Dermis microvascular lymphatic vessel endothelial cell (primary cell): ENCODE measurements around the gene MS4A5. TPM values are rescaled to one million over a fixed set of nuclear protein-coding genes. Genes with fewer than 3 reads are reported as not detected.
"Not testable (repeated sequence)": the region's sequence is repeated elsewhere in the genome, so short reads cannot be mapped to it uniquely, and the experiment has no call there.

Experiments
- DNase-seq, 2 donors: peaks; one replicate each; pipeline versions ENCODE4 v3.0.0 to v3.0.0-alpha.2; 2010; ENCODE audit warnings: low read depth in 2 of 2
- total RNA-seq: library from RNA; depleted of rRNA; stranded (reverse); fragments of >200 nt; gene quantifications from 2 replicates; pipeline ENCODE4 v1.2.1, GENCODE V29; 2014

The MS4A5 gene, protein sequence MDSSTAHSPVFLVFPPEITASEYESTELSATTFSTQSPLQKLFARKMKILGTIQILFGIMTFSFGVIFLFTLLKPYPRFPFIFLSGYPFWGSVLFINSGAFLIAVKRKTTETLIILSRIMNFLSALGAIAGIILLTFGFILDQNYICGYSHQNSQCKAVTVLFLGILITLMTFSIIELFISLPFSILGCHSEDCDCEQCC
- not detected in 2 replicates for total RNA-seq

DNA sequence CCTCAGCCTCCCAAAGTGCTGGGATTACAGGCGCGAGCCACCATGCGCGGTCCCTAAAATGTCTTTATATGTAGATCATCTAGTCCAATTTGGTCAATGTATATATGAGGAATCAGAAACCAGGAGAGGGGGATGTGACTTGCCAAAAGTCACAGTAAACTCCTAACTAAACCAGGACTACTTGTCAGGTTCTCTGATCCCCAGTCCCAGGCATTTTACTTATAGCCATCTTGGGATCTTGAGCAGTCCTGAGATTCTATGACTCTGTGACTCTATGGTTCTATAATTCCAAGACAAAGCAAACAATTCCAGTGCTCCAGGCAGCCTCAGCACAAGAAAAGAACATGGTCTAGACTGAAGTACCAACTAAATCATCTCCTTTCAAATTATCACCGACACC lies at the start of gene MS4A5:
Gene MS4A5 (plus strand): TSS at position 301 of the 400 bp plus-strand sequence. CDS start 103 bp downstream, outside the sequence.
- no peak for DNase-seq

DNA sequence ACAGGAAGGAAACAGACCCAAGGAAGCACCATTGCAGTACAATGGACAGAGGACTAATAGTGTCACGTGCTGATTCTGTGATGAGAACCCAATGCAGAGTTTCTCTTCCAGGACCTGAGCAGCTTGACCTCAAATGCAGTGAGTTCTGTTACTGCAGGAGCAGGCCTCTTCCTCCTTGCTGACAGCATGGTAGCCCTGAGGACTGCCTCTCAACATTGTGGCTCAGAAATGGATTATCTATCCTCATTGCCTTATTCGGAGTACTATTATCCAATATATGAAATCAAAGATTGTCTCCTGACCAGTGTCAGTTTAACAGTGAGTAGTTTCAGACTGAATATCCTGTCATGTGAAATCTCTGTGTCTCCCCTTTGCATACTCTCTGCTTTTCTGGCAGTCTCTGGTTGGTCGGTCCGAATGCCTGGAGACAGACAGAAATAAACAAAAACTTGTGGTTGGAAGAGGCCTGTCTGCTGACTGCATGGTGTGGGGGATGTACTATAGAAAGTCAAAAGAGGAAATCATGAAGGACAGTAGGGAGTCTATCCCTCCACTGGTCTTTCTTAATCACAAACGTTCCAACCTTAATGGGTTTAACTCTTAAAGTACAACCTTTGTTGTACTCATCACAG lies 40.0 kb upstream of the MS4A5 start:
- no peak for DNase-seq

DNA sequence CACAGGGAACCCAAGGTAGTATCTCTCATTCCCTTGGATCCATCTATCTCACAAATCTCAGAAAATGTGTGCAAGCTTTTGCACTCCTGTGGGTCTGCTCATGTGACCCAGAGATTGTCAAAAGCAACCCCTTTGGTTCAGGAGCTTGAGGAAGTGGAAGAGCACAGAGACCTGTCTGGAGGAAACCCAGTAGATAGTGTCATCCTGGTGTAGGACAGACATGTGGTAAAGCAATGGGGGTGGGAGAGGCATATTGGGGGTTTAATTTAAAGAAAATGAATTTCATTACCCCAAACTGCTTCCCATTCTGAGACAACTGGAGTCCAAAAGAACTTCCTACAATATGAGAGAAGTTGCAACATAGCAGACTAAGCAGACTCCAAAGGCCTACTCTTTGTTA lies 39.0 kb upstream of the MS4A5 start:
- DNase-seq, result no peak

DNA sequence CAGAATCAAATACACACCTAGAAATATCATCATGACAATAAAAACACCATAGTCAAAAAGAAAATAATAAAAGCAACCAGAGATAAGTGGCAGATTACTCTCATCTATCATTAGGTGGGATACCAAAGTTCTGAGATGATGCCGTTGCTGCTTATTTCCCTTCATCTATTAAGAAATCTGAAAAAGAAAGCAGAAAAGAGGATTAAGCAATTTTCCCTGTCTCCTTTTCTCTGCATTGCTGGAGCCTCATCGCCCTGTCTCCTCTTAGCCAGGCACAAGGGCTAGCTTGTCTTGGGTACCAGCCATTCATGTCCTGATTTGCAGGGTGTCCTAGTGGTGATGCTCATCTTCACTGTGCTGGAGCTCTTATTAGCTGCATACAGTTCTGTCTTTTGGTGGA lies 37.0 kb upstream of the MS4A5 start:
- no peak for DNase-seq

DNA sequence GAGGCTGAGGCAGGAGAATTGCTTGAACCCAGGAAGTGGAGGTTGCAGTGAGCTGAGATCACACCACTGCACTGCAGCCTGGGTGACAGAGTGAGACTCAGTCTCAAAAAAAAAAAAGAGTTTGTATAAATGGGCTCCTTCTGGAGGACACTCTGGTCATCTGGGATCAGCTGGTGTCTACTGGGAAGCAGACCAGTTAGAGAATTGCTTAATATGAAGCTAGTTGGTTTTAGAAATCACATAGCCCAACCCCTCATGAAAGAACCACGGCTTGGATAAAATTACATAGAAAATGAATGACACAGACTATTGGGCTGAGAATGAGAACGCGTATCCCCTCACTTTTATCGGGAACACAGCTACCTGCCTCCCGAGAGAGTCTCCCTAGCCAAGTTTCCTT lies 36.4 kb upstream of the MS4A5 start:
- no peak for DNase-seq

DNA sequence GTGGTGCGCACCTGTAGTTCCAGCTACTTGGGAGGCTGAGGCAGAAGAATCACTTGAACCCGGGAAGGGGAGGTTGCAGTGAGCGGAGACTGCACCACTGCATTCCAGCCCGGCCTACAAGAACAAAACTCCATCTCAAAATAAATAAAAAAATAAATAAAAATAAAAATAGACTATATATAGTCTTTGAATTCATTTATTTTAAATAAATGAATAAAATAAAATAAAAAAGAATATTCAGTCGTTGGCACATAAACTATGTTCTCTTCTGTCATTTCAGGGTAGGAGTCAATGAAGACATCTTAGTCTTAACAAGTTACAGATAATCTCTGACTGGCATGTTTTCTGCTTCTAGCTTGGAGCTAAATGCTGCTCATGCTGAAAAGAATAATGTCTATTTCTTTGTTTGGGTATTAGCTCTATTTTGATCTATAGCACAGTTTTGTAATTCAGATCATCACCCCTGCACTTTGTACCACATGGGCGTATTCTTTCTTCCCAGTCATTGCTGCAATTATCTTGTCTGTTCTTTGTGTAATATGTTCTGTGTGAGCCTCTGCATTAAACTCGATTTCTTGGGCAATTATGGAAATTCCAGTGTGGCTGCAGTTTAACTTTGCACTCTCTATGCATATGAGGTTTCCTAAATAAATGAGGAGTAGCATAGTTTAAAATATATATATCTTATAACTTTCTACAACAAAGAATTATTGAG lies 34.5 kb upstream of the MS4A5 start:
- DNase-seq, result no peak

DNA sequence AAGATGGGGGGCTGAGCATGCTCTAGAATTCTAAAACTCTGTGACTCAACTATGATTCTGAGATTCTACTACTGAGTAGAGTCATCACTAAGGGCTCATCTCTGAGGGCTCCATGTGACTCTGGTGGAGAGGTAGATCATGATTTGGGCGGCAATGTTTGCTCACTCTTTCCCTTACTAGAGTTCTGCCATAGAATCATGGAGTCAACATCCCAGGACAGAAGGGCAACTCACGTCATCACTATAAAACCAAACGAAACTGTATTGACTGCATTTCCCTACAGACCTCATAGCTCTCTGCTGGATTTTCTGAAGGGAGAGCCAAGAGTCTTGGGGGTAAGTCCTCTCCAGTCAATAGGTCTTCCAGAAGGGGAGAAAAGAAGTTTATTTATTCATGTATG lies 33.0 kb upstream of the MS4A5 start, which contains the start of gene MS4A14:
Gene MS4A14 (plus strand): TSS at position 78 of the 400 bp plus-strand sequence. CDS start 120 bp downstream, at position 198.
- DNase-seq, result no peak

DNA sequence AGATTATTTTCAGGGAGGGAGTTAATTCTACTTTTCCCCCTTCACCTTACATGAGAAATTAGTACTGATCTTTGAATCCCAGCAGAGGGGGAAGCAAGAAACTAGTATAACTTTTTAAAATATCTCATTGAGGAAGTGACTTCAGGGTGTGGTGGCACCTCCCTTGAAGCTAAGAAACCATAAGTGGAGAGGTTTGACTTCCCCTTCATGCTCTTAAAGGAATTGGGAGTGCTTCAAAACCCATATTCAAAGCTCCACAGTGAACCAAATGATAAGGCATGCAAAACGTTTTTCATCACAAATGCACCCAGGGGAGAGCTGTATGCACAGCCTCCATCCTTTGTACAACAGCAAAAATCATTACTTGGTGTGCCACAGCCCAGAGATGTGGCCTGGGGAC lies 32.6 kb upstream of the MS4A5 start:
- no peak for DNase-seq

DNA sequence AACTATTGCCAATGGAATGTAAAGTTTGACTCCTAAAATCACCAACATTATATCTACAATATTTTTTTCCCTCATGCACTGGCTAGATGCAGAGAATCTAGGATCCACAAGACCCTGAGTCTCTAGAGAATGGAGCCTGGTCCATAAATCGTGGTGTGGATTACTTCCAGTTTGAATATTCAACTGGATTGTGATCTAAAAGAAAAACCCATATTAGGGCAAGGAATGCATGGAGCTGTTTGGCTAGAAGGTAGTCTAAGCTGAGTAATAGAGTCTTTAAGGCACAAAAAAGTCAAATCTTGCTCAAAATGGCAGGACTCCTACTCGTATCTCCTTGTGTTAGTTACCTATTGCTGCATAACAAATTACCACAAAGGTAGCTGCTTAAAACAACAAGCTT lies 9.4 kb upstream of the MS4A5 start:
- DNase-seq, result no peak

DNA sequence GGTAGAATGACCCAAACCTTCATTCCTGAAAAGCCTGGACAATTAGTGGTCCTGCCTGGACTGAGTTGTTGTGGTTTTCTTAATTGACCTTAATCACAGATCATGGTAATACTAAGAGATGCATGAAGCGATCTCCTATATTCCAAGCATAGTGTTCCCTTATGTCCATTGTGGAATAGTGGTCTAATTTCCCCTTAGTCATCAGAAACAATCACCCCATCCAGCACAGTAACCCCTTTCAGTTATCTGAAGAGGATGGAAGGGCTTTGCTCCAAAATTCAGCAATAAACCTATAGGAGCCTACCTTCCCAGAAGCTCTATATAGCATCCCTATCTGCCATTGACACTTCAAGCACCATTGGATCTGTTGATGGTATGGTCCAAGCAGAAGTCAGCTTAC lies 6.8 kb upstream of the MS4A5 start:
- DNase-seq, result no peak

DNA sequence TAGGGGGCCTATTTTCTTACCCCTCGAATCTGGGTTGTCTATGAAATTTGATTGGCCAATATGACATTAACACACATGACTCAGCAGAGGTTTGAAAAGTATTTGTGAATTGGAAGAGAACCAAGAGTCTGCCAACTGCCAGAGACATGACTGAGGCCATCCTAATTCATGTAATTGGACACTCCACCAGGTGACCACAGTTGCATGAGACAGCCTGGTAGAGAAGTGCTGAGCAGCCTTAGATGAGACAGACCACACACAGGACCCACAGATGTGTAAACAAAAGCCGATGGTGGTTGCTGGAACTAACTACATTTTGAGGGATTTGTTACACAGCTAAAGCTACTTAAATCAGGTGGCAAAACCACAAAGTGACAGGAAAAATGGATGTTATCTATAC lies 855 bp upstream of the MS4A5 start:
- DNase-seq, result no peak

DNA sequence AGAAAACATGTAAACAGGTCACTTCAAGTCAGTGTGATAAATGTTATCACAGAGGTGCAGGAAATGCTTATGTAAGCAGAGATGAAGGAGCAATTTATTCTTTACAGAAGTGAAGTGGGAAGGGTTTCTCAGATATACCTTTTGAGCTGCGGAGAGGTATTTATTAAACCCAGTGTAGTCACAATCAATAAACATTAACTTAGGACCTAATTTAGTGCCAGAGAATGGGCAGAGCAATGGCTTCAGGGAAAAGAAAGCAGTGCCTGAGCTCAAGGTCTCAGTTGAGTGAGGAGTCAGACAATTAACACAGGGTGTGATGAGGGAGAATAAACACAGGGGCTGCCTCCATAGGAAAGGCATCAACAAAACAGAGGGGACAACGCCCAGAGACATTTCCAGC lies 1.9 kb downstream of the MS4A5 start:
- no peak for DNase-seq

DNA sequence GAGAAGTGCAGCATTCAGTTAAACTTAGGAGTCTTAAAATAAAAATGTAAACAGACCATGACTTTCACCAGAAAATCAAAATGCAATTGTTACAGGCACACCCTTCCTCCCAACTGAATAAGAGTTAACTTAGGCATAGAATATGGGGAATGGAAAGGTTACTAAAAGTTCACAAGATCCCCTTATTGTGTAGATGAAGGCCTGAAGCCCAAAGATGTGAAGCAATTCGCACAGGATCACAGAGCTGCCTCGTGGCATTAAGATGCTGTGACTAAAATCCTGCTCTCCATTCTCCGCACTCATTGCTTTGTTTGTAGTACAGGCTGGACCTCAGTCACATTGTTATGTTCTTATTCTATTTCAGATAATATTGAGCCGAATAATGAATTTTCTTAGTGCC lies 4.0 kb downstream of the MS4A5 start:
- DNase-seq, result no peak

DNA sequence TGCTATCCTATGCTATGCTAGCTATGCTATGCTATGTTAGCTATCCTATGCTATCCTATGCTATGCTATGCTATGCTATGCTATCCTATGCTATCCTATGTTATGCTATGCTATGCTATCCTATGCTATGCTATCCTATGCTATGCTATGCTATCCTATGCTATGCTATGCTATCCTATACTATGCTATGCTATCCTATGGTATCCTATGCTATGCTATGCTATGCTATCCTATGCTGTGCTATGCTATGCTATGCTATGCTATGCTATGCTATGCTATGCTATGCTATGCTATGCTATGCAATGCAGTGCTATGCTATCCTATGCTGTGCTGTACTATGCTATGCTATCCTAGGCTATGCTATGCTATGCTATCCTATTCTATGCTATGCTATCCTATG lies 17.7 kb downstream of the MS4A5 start:
- no peak for DNase-seq

DNA sequence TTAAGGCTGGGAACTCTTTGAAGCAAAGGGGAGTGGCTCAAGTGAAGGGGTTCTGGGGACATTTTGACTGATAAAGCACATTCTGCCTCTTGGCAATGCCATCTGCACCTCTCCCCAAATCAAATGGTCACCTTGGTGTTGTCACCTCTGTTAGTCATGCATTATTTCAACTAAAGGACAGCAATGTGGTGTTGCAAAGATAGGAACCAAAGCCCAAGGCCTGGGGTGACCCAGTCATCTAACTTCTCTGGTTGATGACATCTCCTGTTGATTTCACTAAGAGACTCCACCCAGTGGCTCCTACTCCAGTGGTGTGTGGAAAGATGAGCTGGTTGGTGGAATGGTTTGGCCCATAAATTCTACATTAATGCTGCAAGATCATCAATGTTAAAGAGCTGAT lies 18.5 kb downstream of the MS4A5 start:
- no peak for DNase-seq

DNA sequence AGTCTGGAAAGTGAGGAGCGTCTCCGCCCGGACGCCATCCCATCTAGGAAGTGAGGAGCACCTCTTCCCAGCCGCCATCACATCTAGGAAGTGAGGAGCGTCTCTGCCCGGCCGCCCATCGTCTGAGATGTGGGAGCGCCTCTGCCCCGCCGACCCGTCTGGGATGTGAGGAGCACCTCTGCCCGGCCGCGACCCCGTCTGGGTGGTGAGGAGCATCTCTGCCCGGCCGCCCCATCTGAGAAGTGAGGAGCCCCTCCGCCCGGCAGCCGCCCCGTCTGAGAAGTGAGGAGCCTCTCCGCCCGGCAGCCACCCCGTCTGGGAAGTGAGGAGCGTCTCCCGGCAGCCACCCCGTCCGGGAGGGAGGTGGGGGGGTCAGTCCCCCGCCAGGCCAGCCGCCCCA lies 21.8 kb downstream of the MS4A5 start:
- not testable (repeated sequence) for DNase-seq

DNA sequence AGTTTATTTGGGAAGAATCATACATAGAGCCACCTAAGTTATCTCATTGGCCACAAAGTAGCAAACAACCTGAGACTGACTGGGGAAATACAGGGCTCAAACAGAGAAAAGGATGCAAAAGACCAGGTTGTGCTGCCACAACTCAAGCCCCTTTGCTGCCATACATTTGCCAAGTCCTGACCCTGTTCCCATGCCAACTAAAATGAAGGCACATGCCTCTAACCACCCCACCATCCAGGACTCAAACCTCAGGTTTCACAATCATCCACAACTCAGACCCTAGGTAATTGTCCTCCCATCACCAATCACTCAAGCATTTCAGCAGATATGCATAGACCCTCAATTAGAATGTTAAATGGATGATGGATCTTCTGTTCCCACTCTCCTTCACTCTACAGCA lies 24.8 kb downstream of the MS4A5 start:
- no peak for DNase-seq

DNA sequence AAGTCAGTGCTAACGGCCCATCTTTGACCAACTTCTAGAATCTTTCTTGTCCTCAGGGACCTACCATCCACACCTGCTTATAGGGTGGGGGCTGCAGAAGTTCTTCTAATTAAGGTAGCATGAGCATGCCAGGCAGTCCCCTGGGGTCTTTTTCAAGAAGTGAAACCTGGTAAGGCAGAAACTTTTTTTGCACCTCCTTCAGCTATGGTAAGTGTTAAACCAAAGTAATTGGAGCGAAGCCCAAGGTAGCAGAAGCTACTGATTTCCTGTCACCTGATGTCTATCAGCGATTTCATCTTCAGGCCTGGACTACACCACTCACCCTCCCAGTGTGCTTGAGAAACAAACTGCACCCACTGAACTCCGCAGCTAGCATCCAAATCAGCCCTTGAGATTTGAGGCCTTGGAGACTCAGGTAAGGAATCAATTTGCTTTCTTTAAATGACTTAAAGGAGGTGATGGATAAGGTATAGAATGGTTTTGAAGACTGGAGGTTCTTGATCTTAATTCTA lies 26.2 kb downstream of the MS4A5 start, which contains the start of gene MS4A1:
Gene MS4A1 (plus strand): TSS at position 317 of the 512 bp plus-strand sequence. CDS start 6,528 bp downstream, outside the sequence.
- DNase-seq, result no peak

DNA sequence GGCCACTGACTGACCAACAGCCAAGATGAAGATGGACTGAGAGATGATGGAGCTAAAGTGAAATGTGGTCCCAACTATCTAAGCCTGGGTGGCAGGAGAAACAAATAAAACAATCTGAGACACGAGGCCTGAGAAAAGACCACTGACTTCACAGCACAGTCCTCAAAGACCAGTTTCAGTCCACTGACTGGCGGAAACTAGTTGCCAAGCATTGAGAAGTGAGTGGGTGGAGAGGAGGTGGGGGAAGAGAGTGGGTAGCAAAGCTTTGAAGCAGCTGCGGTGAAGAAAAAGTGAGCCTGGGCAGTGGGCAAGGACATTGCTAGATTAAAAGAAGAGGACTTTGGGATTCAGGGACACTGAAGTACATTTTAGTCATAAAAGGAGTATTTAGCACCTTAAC lies 28.2 kb downstream of the MS4A5 start:
- no peak for DNase-seq

DNA sequence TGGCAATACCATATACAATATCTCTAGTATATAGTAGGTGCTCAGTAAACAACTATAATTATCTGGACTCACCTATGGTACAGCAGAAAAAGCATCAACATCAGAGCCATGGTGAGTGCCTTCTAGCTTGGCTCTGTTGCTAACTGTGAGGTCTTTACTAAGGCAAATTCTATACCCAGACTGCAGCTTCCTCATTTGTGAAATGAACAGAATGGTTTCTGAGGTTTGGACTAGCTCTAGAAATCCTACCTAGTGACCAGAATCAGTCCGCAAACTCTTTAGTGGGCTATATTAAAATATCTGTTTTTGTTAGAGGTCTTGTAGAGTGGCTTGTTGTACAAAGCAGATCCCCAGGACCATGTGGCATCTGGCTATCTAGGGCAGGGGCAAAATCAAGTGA lies 30.0 kb downstream of the MS4A5 start:
- DNase-seq, result no peak

DNA sequence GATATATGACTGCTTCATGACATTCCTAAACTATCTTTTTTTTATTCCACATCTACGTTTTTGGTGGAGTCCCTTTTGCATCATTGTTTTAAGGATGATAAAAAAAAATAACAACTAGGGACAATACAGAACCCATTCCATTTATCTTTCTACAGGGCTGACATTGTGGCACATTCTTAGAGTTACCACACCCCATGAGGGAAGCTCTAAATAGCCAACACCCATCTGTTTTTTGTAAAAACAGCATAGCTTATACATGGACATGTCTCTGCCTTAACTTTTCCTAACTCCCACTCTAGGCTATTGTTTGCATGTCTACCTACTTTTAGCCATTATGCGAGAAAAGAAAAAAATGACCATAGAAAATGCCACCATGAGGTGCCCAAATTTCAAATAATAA lies 39.5 kb downstream of the MS4A5 start:
- DNase-seq, result no peak

DNA sequence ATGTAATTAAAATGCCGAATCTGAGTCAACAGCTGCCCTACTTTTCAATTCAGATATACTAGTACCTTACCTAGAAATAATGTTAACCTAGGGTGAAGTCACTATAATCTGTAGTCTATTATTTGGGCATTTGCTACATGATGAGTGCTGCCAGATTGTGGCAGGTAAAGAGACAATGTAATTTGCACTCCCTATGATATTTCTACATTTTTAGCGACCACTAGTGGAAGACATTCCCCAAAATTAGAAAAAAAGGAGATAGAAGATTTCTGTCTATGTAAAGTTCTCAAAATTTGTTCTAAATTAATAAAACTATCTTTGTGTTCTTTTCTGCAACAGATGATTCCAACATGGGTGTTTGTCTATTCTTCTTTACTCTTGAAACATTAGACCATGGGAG lies 40.4 kb downstream of the MS4A5 start:
- DNase-seq, result no peak

DNA sequence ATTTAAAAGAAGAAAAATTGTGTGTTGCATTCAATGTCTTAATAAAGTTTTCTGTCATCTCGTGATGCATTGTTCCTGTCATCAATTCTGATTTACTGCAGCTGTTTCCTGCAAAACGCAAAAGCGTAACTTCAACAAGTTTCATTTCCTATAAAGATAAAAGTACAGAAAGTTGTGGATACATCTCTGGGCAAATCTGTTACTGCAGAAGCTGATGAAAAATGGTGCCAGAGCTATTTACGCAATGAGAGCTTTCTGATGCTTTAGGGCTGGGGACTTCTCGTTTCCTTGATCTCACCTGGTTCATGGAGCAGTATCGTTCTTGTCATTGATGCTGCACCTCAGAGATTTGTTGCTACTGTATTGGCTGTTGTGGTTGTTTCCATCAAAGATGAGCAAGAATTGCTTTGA lies 47.7 kb downstream of the MS4A5 start:
- no peak for DNase-seq
